HFF-Myc (cell line): ENCODE measurements around the gene YIPF7.

Experiments used
- DNase-seq: peaks from one replicate; pipeline ENCODE4 v3.0.0-alpha.2; 2011; ENCODE audit warnings: low read depth; ENCODE audit errors: extremely low read depth
- H3K4me3 ChIP-seq: replicated peaks from 2 replicates; pipeline ENCODE4 v1.5.1; 2011; ENCODE audit warnings: low read depth, mild to moderate bottlenecking, control low read depth, low read length
- CTCF ChIP-seq: IDR thresholded peaks from 2 replicates; pipeline ENCODE4 v1.5.1; 2012; ENCODE audit warnings: mild to moderate bottlenecking, low read depth, low read length, control low read depth; ENCODE audit errors: missing control alignments

The YIPF7 gene

DNA sequence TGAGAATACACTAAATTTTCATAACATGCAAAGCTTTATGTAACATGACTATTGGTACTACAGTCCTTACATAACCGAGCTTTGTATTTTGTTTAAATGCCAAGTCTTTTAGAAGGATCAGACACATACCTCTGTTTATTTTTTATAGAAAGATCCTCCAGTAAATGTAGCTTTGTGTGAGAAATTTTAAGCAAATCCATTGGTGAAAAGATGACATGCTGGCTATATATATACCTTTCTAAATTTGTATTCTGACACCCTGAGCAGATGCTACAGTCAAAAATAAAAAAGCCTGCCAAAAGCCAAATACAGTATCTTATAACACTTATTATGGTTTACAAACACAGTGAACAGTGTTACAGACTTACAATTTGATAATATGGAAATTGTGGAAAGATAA, at the start of gene YIPF7:
TSS of gene YIPF7 (minus strand) at position 201 of the 400 bp plus-strand sequence. CDS start 1,525 bp downstream, outside the sequence.
- no peak for DNase-seq

DNA sequence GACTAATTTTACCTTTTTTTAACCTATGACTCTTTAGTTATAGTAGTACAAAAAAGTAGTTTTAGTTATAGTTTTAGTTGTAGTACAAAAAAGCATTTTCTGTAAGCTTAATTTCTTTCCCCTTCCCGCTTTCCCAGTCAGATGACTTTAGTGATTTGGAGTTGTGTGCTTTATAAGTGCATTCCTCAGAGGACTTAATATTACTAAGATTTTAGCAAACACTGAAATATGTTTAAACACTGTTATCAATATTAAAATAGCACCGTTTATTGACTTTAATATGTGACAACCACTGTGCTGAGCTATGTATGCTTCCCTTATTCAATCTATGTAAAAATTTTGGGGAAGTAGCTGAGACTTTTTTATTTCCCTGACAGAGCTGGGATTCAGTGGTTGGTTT, 49.6 kb upstream of the YIPF7 start:
- no peak overlapping the region for H3K4me3 ChIP-seq
- no peak for TF ChIP-seq CTCF
- DNase-seq, result no peak

More for the DNA sequence above, at the start of gene YIPF7:
- no peak for TF ChIP-seq CTCF
- no peak within 1 kb of the TSS for H3K4me3 ChIP-seq

- no peak overlapping the region for H3K4me3 ChIP-seq
- DNase-seq, result no peak
- no peak for TF ChIP-seq CTCF
These were observed 49.0 kb upstream of the YIPF7 start for GRCh38 chr4:44700427-44700826.

- no peak for DNase-seq
- TF ChIP-seq CTCF, result no peak
These were observed 33.2 kb upstream of the YIPF7 start for GRCh38 chr4:44684648-44685047.

DNA sequence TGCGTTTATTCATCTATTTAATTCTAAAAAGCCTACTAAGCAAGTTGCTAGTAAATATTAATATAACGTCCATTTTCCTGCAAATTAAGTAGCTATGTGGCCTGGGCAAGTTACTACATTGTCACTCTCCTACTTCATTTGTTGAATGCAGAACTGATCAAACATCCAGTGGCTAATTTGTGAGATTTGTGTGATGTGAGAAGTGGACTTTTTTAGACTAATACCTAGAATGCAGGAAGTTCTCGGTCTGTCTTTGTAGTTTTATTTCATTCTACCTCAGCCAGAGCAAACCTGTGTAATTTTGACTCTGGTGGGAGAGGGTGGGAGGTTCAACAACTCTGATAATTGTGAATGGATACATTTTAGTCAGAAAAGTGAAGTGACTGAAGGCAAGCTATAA, 27.6 kb upstream of the YIPF7 start:
- peak overlapping the region; percentile 75 for H3K4me3 ChIP-seq
- DNase-seq, result no peak
- TF ChIP-seq CTCF, result no peak

More at GRCh38 chr4:44684648-44685047, 33.2 kb upstream of the YIPF7 start:
- no peak overlapping the region for H3K4me3 ChIP-seq

- peak within 1 kb of the TSS; percentile 75 for H3K4me3 ChIP-seq
- peak; percentile 75 for DNase-seq
- no peak for TF ChIP-seq CTCF
These were observed 26.9 kb upstream of the YIPF7 start, which contains the start of gene GUF1 for GRCh38 chr4:44678094-44679041. TSS of gene GUF1 (plus strand) at chr4:44678420. CDS start at chr4:44678623, 203 bp downstream.

DNA sequence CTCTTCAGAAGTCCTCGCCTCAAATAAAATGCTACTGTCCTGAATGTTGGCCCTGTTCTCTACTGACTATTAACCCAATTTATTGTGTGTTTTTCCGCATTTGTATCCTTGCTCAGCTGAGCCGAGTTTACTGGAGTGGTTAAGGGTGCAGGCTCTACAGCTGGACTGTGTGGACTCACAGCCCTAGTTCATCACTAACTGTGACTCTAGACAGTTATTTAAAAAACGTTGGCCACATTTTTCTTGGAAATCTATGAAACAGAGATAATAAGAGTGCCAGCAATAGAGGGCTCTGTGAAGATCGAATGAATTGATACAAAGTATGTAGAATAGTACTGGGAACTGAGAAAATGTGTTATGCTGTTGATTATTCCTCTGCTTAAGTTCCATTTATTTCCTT, 23.9 kb upstream of the YIPF7 start:
- DNase-seq, result no peak
- no peak for TF ChIP-seq CTCF
- H3K4me3 ChIP-seq, result no peak overlapping the region
